Esophagus squamous epithelium (tissue), 4 donors: ENCODE measurements around the gene TIMM8B.

ENCODE experiments used
- POLR2A ChIP-seq, 4 donors: fragments of 450-650 bp; IDR thresholded peaks; one replicate each; pipeline ENCODE4 v1.6.1; 2017; ENCODE audit warnings: antibody characterized with exemption in 4 of 4, mild to moderate bottlenecking in 4 of 4, moderate library complexity in 3 of 4
- TF ChIP-seq, protein P1 (sequence below), 6 experiments: fragments of 450-650 bp in 4 of 6; fragments of 200-600 bp in 2 of 6; sonication (generic) in 2 of 6; IDR thresholded peaks; one replicate each; pipeline ENCODE4 v1.5.1; 2016 to 2019; ENCODE audit warnings: antibody characterized with exemption in 6 of 6, mild to moderate bottlenecking in 4 of 6, moderate library complexity in 4 of 6

DNA sequence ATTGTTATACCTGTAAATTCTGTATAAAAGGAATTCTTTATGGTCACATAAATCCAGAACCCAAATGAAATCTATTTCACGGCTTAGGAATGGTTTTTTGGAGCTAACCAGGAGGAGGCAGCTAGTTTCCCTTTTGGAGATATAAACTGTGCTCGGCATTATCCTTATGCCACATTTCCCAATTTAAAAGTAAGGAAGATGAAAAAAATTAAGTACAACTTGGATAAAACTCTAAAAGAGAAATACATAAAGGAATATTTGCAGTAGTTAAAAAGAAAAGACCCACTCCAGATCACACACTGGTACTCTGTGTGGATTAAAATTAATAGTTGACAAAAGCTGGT, 43.6 kb downstream of the TIMM8B start:
- TF ChIP-seq, protein P1, sequence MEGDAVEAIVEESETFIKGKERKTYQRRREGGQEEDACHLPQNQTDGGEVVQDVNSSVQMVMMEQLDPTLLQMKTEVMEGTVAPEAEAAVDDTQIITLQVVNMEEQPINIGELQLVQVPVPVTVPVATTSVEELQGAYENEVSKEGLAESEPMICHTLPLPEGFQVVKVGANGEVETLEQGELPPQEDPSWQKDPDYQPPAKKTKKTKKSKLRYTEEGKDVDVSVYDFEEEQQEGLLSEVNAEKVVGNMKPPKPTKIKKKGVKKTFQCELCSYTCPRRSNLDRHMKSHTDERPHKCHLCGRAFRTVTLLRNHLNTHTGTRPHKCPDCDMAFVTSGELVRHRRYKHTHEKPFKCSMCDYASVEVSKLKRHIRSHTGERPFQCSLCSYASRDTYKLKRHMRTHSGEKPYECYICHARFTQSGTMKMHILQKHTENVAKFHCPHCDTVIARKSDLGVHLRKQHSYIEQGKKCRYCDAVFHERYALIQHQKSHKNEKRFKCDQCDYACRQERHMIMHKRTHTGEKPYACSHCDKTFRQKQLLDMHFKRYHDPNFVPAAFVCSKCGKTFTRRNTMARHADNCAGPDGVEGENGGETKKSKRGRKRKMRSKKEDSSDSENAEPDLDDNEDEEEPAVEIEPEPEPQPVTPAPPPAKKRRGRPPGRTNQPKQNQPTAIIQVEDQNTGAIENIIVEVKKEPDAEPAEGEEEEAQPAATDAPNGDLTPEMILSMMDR (IDR thresholded peaks at IDR 0.05): no peak
- no peak for TF ChIP-seq POLR2A (IDR thresholded peaks at IDR 0.05)
